CD4-positive, alpha-beta memory T cell (primary cell): ENCODE results near the gene ME1. TPM values are rescaled to one million over a fixed set of nuclear protein-coding genes. Genes with fewer than 3 reads are reported as not detected.
"Not testable (repeated sequence)": the region's sequence is repeated elsewhere in the genome, so short reads cannot be mapped to it uniquely, and the experiment has no call there.

ENCODE experiments used
- CTCF ChIA-PET: fragments of 350-600 bp; sonication (Branson Sonifier 250); formaldehyde crosslinking; loops from one replicate; lab custom pipeline; 2021; ENCODE audit warnings: inconsistent platforms; ENCODE audit not compliant: partially characterized antibody; lab: Charles Lee
- POLR2A ChIA-PET: fragments of 350-600 bp; sonication (Branson Sonifier 250); formaldehyde crosslinking; loops from one replicate; lab custom pipeline; 2021; ENCODE audit not compliant: partially characterized antibody; lab: Charles Lee
- DNase-seq, 5 donors: peaks; one replicate each; pipeline versions ENCODE4 v3.0.0 to v3.0.0-alpha.2; 2020 to 2022; ENCODE audit warnings: mixed read lengths in 1 of 5
- H3K27ac ChIP-seq: one replicate; pipeline ENCODE4 v1.7.0; 2013; ENCODE audit warnings: low read depth, low read length
- H3K27me3 ChIP-seq: 2 replicates; pipeline ENCODE4 v1.7.0; 2013; ENCODE audit warnings: mild to moderate bottlenecking, low read length, moderate library complexity; ENCODE audit not compliant: insufficient read depth
- H3K36me3 ChIP-seq: 2 replicates; pipeline ENCODE4 v1.7.0; 2013; ENCODE audit warnings: mild to moderate bottlenecking, low read length, moderate library complexity; ENCODE audit not compliant: insufficient read depth
- H3K4me1 ChIP-seq: 2 replicates; pipeline ENCODE4 v1.7.0; 2013; ENCODE audit warnings: mild to moderate bottlenecking, low read length, moderate library complexity; ENCODE audit not compliant: insufficient read depth
- H3K4me3 ChIP-seq, 2 donors: one replicate each; pipeline ENCODE4 v1.7.0; 2013; ENCODE audit warnings: low read length in 2 of 2, mild to moderate bottlenecking in 1 of 2
- H3K9me3 ChIP-seq, 2 donors: one replicate each; pipeline ENCODE4 v1.7.0; 2013; ENCODE audit warnings: low read length in 2 of 2, control low read depth in 1 of 2; ENCODE audit not compliant: control insufficient read depth in 1 of 2
- H3K27ac Mint-ChIP-seq, 7 donors: one replicate each; pipeline ENCODE4 v1.8.0; 2020 to 2021; ENCODE audit warnings: mixed read lengths in 7 of 7, mild to moderate bottlenecking in 6 of 7, inconsistent platforms in 3 of 7, moderate library complexity in 3 of 7
- H3K27me3 Mint-ChIP-seq, 2 donors: one replicate each; pipeline ENCODE4 v1.8.0; 2020 to 2021; ENCODE audit warnings: mixed read lengths in 2 of 2
- H3K36me3 Mint-ChIP-seq, 2 donors: one replicate each; pipeline ENCODE4 v1.8.0; 2020 to 2021; ENCODE audit warnings: mixed read lengths in 2 of 2, inconsistent platforms in 1 of 2, mild to moderate bottlenecking in 1 of 2
- H3K4me1 Mint-ChIP-seq, 4 donors: one replicate each; pipeline ENCODE4 v1.8.0; 2020 to 2021; ENCODE audit warnings: mixed read lengths in 4 of 4, mild to moderate bottlenecking in 1 of 4
- H3K4me3 Mint-ChIP-seq, 8 donors: one replicate each; pipeline ENCODE4 v1.8.0; 2020 to 2021; ENCODE audit warnings: mixed read lengths in 8 of 8, mild to moderate bottlenecking in 7 of 8, moderate library complexity in 6 of 8, inconsistent platforms in 3 of 8
- H3K9me3 Mint-ChIP-seq, 8 donors: one replicate each; pipeline ENCODE4 v1.8.0; 2020 to 2021; ENCODE audit warnings: mixed read lengths in 8 of 8, mild to moderate bottlenecking in 5 of 8, inconsistent platforms in 3 of 8, moderate library complexity in 1 of 8
- intact Hi-C: fragments of 100-400 bp; cut with micrococcal nuclease; formaldehyde crosslinking; loops from one replicate; pipeline ENCODE4 v1.15.1; 2023
- polyA plus RNA-seq, 2 donors: library from polyadenylated mRNA; unstranded; fragments of 300-500 nt; fragmentation: Illumina TruSeq; gene quantifications; one replicate each; pipeline ENCODE4 v1.2.3, GENCODE V29; 2021
- total RNA-seq, 2 experiments: library from RNA; stranded (reverse); gene quantifications; one replicate each; pipeline ENCODE4 v1.2.3, GENCODE V29; 2021

The ME1 gene
- total and polyA plus RNA-seq, 4 experiments from 2014 or later: 0.08 to 0.67 (median 0.36) TPM

GRCh38 chr6:83354747-83355146 is 76.1 kb downstream of the ME1 start:
- H3K4me1 ChIP-seq: no peaks in the 10 kb centered on the region
- Mint-ChIP-seq H3K36me3 (no peaks in the 10 kb centered on the region), H3K9me3 (peaks cover 0 to 4% (median 0%) of the 10 kb centered on the region in 8 donors)

DNA sequence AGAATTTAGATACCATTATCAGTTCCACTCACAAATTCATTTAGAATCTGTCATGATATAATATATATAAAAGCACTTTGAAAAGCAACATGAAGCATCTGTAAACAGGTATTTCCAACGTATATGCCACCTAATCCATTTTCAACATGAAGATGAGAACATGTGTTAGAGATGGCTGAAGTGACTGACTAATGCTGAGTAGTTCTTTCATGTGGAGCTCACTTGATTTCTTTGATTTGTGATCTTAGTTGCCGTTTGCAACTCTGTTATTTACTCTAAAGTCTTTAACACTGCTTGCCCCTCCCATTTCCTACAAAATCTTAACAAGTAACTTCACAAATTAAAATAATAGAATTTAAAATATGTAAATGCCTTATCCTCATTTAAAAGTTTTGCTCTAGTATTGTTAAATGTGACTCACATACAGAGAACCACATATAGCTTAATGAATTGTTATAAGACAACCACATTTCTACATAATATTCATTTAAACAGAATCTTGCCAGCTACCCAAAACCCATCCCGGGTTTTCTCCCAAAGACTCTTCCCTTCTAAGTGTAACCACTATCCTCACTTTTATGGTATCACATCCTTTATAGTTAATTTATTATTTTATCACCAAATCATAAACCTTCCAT is 78.3 kb downstream of the ME1 start:
- Histone ChIP-seq H3K4me3 (no peak overlapping the region), H3K4me1 (no peaks in the 10 kb centered on the region), H3K27ac (no peak overlapping the region), H3K27me3 (no peaks in the 10 kb centered on the region), H3K36me3 (no peaks in the 10 kb centered on the region), H3K9me3 (no peaks in the 10 kb centered on the region)
- intact Hi-C loops: no loop called here
- CTCF ChIA-PET: no interaction called here
- Mint-ChIP-seq H3K36me3 (no peaks in the 10 kb centered on the region), H3K27me3 (peaks cover 0 to 2% of the 10 kb centered on the region in 2 donors), H3K9me3 (no peaks in the 10 kb centered on the region), H3K27ac (no peak overlapping the region), H3K4me1 (no peaks in the 10 kb centered on the region), H3K4me3 (no peak overlapping the region)
- POLR2A ChIA-PET: no interaction called here
- no peak for DNase-seq

More at GRCh38 chr6:83354747-83355146, 76.1 kb downstream of the ME1 start:
- ChIA-PET CTCF (no interaction called here), POLR2A (no interaction called here)
- no peak overlapping the region for H3K4me3 Mint-ChIP-seq
- Histone ChIP-seq H3K36me3 (no peaks in the 10 kb centered on the region), H3K4me3 (no peak overlapping the region), H3K27me3 (no peaks in the 10 kb centered on the region), H3K9me3 (no peaks in the 10 kb centered on the region), H3K27ac (no peak overlapping the region)
- no peaks in the 10 kb centered on the region for H3K4me1 Mint-ChIP-seq
- no peak for DNase-seq
- no peaks in the 10 kb centered on the region for H3K27me3 Mint-ChIP-seq
- H3K27ac Mint-ChIP-seq: no peak overlapping the region
- intact Hi-C loops: no loop called here

GRCh38 chr6:83343121-83343520 is 87.7 kb downstream of the ME1 start:
- no peaks in the 10 kb centered on the region for H3K9me3 ChIP-seq
- no peaks in the 10 kb centered on the region for H3K4me1 Mint-ChIP-seq
- H3K27ac ChIP-seq: no peak overlapping the region
- intact Hi-C loops: no loop called here
- H3K36me3 ChIP-seq: no peaks in the 10 kb centered on the region
- H3K27me3 Mint-ChIP-seq: peaks cover 0 to 2% of the 10 kb centered on the region in 2 donors
- H3K36me3 Mint-ChIP-seq: no peaks in the 10 kb centered on the region
- no peaks in the 10 kb centered on the region for H3K27me3 ChIP-seq
- DNase-seq: no peak
- no peak overlapping the region for H3K4me3 Mint-ChIP-seq
- ChIA-PET CTCF (no interaction called here), POLR2A (no interaction called here)
- no peak overlapping the region for H3K4me3 ChIP-seq
- H3K9me3 Mint-ChIP-seq: peaks cover 0 to 3% (median 0%) of the 10 kb centered on the region in 8 donors
- H3K27ac Mint-ChIP-seq: no peak overlapping the region
- H3K4me1 ChIP-seq: no peaks in the 10 kb centered on the region

DNA sequence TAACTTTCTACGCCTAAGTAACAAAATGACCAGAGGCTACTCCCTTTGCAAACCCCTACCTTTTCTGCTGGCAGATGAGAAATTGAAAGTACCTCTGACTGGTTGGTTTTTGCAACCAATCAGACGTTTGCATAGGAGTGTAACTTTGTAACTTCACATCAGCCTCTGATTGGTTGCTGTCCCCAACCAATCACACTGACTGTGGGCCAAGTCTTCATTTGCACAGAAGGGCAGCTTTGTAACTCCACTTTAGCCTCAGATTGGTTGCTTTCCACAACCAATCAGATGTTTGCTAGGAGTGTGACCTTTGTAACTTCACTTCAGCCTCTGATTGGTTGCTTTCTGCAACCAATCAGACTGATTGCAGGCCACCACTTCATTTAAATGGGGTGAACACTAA is 89.1 kb downstream of the ME1 start:
- H3K4me1 Mint-ChIP-seq: no peaks in the 10 kb centered on the region
- H3K4me3 Mint-ChIP-seq: no peak overlapping the region
- intact Hi-C loops: no loop called here
- H3K27ac Mint-ChIP-seq: no peak overlapping the region
- H3K36me3 ChIP-seq: no peaks in the 10 kb centered on the region
- no peaks in the 10 kb centered on the region for H3K36me3 Mint-ChIP-seq
- H3K27ac ChIP-seq: no peak overlapping the region
- CTCF ChIA-PET: no interaction called here
- POLR2A ChIA-PET: no interaction called here
- no peaks in the 10 kb centered on the region for H3K4me1 ChIP-seq
- no peak overlapping the region for H3K4me3 ChIP-seq
- H3K9me3 ChIP-seq: no peaks in the 10 kb centered on the region
- H3K9me3 Mint-ChIP-seq: peaks cover 0 to 3% (median 0%) of the 10 kb centered on the region in 8 donors
- peaks cover 0 to 2% of the 10 kb centered on the region in 2 donors for H3K27me3 Mint-ChIP-seq
- no peaks in the 10 kb centered on the region for H3K27me3 ChIP-seq
- no peak for DNase-seq

DNA sequence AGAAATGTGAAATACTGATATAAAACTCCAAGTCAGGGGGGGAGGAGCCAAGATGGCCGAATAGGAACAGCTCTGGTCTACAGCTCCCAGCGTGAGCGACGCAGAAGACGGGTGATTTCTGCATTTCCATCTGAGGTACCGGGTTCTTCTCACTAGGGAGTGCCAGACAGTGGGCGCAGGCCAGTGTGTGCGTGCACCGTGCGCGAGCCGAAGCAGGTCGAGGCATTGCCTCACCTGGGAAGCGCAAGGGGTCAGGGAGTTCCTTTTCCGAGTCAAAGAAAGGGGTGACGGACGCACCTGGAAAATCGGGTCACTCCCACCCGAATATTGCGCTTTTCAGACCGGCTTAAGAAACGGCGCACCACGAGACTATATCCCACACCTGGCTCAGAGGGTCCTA is 96.9 kb downstream of the ME1 start:
- H3K4me1 Mint-ChIP-seq, H3K9me3 ChIP-seq, H3K27me3 ChIP-seq, H3K4me3 Mint-ChIP-seq, H3K36me3 Mint-ChIP-seq, DNase-seq, H3K4me3 ChIP-seq, H3K27me3 Mint-ChIP-seq, H3K9me3 Mint-ChIP-seq, H3K36me3 ChIP-seq, H3K4me1 ChIP-seq, intact Hi-C loops, CTCF ChIA-PET, H3K27ac ChIP-seq, H3K27ac Mint-ChIP-seq, POLR2A ChIA-PET: not testable (repeated sequence)

DNA sequence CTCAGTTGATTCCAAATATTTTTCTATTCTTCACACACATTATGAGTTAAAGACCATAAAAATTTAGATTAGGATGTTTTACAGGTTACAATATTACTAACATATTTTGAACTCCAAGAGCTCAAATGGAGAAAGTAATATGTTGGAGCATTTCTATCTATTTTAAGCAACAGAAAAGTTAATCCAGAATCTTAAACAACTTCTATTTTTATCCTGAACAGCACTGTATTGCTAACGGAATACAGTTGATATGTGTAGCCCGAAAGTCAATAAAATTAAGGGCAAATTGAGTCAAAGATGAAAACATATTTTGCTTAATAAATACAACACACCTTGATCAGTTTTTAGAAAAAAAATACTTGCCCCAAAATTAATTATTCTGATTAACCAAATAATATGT is 97.4 kb downstream of the ME1 start:
- H3K9me3 Mint-ChIP-seq: peaks cover 0 to 4% (median 0%) of the 10 kb centered on the region in 8 donors
- no peak for DNase-seq
- H3K4me3 ChIP-seq: no peak overlapping the region
- no peaks in the 10 kb centered on the region for H3K27me3 Mint-ChIP-seq
- no peaks in the 10 kb centered on the region for H3K27me3 ChIP-seq
- no peaks in the 10 kb centered on the region for H3K4me1 Mint-ChIP-seq
- H3K27ac ChIP-seq: no peak overlapping the region
- H3K4me1 ChIP-seq: no peaks in the 10 kb centered on the region
- H3K9me3 ChIP-seq: no peaks in the 10 kb centered on the region
- H3K27ac Mint-ChIP-seq: no peak overlapping the region
- POLR2A ChIA-PET: no interaction called here
- CTCF ChIA-PET: no interaction called here
- H3K4me3 Mint-ChIP-seq: no peak overlapping the region
- no peaks in the 10 kb centered on the region for H3K36me3 Mint-ChIP-seq
- no peaks in the 10 kb centered on the region for H3K36me3 ChIP-seq
- intact Hi-C loops: no loop called here

DNA sequence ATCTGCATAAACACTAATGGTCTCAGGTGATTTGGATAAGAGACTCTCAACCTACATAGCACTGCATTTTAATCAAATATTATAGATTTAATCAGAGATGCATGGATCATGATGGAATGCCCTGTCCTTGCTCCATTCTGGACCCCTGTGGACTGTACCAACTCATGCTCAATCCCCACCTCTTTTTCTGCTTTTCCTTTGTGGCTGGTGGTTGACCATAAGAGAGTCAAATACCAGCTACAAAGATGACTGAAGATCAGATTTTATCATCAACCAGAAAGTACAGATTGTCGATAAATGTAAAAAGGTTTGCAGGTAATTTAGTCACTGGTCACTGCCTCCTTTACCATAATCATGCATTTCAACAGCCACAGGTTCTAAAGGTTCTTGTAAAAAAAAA is 116.2 kb downstream of the ME1 start:
- H3K9me3 ChIP-seq: no peaks in the 10 kb centered on the region
- H3K4me3 ChIP-seq: no peak overlapping the region
- intact Hi-C loops: no loop called here
- no peak for DNase-seq
- H3K27ac ChIP-seq: no peak overlapping the region
- peaks cover 0 to 2% (median 0%) of the 10 kb centered on the region in 8 donors for H3K9me3 Mint-ChIP-seq
- H3K36me3 Mint-ChIP-seq: no peaks in the 10 kb centered on the region
- no peaks in the 10 kb centered on the region for H3K36me3 ChIP-seq
- no peaks in the 10 kb centered on the region for H3K4me1 Mint-ChIP-seq
- no peak overlapping the region for H3K27ac Mint-ChIP-seq
- H3K27me3 ChIP-seq: no peaks in the 10 kb centered on the region
- ChIA-PET CTCF (no interaction called here), POLR2A (no interaction called here)
- no peak overlapping the region for H3K4me3 Mint-ChIP-seq
- peaks cover 0 to 6% of the 10 kb centered on the region in 2 donors for H3K27me3 Mint-ChIP-seq
- no peaks in the 10 kb centered on the region for H3K4me1 ChIP-seq
